ENCODE measurements around the gene ANKLE1. TPM values are rescaled to one million over a fixed set of nuclear protein-coding genes. Genes with fewer than 3 reads are reported as not detected.

ANKLE1 gene
- total RNA-seq, 1 donor from 2014 or later: 0.57 TPM

DNA sequence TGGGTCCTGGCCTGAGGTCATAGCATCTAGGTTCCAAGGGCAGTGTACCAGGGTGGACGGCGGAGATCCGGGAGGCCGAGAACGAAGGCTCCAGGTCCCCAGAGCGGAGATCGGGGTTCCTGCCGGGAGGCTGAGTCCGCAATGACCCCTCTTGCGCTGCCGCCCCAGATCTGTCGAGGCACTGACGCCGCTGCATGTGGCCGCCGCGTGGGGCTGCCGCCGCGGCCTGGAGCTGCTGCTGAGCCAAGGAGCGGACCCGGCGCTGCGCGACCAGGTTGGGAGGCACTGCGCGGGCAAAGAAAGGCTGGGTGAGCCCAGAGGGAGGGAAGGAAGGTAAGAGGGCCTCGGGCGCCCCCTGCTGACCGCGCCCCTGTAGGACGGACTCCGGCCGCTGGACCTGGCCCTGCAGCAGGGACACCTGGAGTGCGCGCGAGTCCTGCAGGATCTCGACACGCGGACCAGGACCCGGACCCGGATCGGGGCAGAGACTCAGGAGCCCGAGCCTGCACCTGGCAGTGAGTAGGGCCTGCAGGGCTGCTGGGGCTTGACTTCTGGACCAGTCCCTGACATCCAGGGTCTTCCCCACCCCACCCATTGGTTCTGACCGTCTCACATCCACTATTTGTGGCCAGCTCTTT, 906 bp downstream of the ANKLE1 start:
- DNase-seq (ENCODE audit: low spot score): peak; percentile 89
- Mint-ChIP-seq H3K4me3 (ENCODE audit: unreplicated experiment) (peak overlapping the region; percentile 62), H3K9me3 (ENCODE audit: low read depth) (no peaks in the 10 kb centered on the region), H3K4me1 (ENCODE audit: low read depth) (peaks cover 9% of the 10 kb centered on the region), H3K27me3 (ENCODE audit: low read depth) (no peaks in the 10 kb centered on the region), H3K36me3 (ENCODE audit: low read depth) (peaks cover 2% of the 10 kb centered on the region), H3K27ac (ENCODE audit: unreplicated experiment) (no peak overlapping the region)
- TF ChIP-seq, protein P1, sequence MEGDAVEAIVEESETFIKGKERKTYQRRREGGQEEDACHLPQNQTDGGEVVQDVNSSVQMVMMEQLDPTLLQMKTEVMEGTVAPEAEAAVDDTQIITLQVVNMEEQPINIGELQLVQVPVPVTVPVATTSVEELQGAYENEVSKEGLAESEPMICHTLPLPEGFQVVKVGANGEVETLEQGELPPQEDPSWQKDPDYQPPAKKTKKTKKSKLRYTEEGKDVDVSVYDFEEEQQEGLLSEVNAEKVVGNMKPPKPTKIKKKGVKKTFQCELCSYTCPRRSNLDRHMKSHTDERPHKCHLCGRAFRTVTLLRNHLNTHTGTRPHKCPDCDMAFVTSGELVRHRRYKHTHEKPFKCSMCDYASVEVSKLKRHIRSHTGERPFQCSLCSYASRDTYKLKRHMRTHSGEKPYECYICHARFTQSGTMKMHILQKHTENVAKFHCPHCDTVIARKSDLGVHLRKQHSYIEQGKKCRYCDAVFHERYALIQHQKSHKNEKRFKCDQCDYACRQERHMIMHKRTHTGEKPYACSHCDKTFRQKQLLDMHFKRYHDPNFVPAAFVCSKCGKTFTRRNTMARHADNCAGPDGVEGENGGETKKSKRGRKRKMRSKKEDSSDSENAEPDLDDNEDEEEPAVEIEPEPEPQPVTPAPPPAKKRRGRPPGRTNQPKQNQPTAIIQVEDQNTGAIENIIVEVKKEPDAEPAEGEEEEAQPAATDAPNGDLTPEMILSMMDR (IDR thresholded peaks at IDR 0.05): peak; percentile 94

DNA sequence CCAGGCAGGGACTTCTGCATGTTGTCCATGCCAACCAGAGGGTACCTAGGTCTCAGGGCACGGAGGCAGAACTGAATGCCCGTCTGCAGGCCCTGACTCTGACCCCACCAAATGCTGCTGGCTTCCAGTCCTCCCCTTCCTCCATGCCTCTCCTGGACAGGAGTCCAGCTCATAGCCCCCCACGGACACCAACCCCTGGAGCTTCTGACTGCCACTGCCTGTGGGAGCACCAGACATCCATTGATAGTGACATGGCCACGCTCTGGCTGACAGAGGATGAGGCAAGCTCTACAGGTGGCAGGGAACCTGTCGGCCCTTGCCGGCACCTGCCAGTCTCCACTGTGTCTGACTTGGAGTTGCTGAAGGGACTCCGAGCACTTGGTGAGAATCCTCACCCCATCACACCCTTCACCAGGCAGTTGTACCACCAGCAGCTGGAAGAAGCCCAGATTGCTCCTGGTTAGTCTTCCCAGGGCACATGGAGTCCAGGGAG, 1.8 kb downstream of the ANKLE1 start:
- no peak overlapping the region for H3K4me3 Mint-ChIP-seq (ENCODE audit: unreplicated experiment)
- H3K9me3 Mint-ChIP-seq (ENCODE audit: low read depth): no peaks in the 10 kb centered on the region
- H3K36me3 Mint-ChIP-seq (ENCODE audit: low read depth): peaks cover 2% of the 10 kb centered on the region
- TF ChIP-seq, protein P1 (IDR thresholded peaks at IDR 0.05): no peak
- H3K27me3 Mint-ChIP-seq (ENCODE audit: low read depth): no peaks in the 10 kb centered on the region
- no peak for DNase-seq (ENCODE audit: low spot score)
- H3K4me1 Mint-ChIP-seq (ENCODE audit: low read depth): peaks cover 9% of the 10 kb centered on the region
- H3K27ac Mint-ChIP-seq (ENCODE audit: unreplicated experiment): no peak overlapping the region

DNA sequence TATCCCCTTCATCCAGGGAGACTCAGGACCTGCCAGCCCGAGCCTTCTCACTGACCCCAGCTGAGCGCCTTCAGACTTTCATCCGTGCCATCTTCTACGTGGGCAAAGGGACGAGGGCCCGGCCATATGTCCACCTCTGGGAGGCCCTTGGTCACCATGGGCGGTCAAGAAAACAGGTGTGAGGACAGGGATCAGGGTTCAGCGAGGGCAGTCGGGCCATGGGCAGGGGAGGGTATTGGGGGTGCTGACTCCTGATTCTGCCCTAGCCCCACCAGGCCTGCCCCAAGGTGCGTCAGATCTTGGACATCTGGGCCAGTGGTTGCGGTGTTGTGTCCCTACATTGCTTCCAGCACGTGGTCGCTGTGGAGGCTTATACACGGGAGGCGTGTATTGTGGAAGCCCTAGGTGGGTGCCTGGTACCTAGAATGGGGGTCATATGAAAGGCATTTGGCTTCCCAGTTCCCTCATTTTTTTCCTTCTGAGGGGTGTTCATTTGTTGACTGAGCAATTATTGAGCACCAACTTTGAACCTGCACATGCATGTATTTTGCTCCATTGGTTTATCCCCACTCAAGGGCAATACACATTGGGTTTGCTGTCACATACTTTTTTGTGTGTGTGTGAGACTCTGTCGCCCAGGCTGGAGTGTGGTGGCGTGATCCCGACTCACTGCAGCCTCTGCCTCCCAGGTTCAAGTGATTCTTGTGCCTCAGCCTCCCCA, 3.9 kb downstream of the ANKLE1 start:
- no peak for DNase-seq (ENCODE audit: low spot score)
- TF ChIP-seq, protein P1 (IDR thresholded peaks at IDR 0.05): no peak
- Mint-ChIP-seq H3K4me1 (ENCODE audit: low read depth) (peaks cover 12% of the 10 kb centered on the region), H3K27me3 (ENCODE audit: low read depth) (no peaks in the 10 kb centered on the region), H3K27ac (ENCODE audit: unreplicated experiment) (no peak overlapping the region), H3K9me3 (ENCODE audit: low read depth) (no peaks in the 10 kb centered on the region), H3K36me3 (ENCODE audit: low read depth) (no peaks in the 10 kb centered on the region), H3K4me3 (ENCODE audit: unreplicated experiment) (no peak overlapping the region)

DNA sequence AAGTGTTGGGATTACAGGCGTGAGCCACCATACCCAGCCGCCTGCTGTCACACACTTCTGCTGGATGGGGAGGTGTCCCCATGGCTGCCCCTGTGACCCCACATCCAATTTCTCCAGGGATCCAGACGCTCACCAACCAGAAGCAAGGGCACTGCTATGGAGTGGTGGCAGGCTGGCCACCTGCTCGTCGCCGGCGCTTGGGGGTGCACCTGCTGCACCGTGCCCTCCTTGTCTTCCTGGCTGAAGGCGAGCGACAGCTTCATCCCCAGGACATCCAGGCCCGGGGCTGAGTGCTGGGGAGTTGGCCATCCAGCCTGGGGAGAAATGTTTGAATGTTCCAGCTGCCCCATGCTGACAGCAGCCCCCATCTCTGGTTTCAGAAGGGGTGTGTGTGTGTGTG, 4.6 kb downstream of the ANKLE1 start:
- Mint-ChIP-seq H3K4me3 (ENCODE audit: unreplicated experiment) (no peak overlapping the region), H3K4me1 (ENCODE audit: low read depth) (peaks cover 10% of the 10 kb centered on the region), H3K9me3 (ENCODE audit: low read depth) (no peaks in the 10 kb centered on the region), H3K27ac (ENCODE audit: unreplicated experiment) (no peak overlapping the region), H3K36me3 (ENCODE audit: low read depth) (no peaks in the 10 kb centered on the region), H3K27me3 (ENCODE audit: low read depth) (no peaks in the 10 kb centered on the region)
- TF ChIP-seq, protein P1 (IDR thresholded peaks at IDR 0.05): no peak
- no peak for DNase-seq (ENCODE audit: low spot score)

DNA sequence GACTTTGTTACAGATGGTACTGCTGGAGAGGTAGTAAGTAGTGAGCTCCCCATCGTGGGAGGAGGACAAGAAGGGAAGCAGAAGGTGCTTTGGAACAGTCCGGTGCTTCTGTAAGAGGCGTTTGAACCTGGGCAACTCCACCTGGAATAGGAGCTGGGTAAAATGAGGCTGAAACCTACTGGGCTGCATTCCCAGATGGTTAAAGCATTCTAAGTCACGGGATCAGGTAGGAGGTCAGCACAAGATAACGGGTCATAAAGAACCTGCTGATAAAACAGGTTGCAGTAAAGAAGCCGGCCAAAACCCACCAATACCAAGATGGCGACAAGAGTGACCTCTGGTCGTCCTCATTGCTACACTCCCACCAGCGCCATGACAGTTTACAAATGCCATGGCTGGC, 5.1 kb downstream of the ANKLE1 start:
- no peak for DNase-seq (ENCODE audit: low spot score)
- Mint-ChIP-seq H3K36me3 (ENCODE audit: low read depth) (no peaks in the 10 kb centered on the region), H3K27me3 (ENCODE audit: low read depth) (no peaks in the 10 kb centered on the region), H3K4me3 (ENCODE audit: unreplicated experiment) (no peak overlapping the region), H3K27ac (ENCODE audit: unreplicated experiment) (no peak overlapping the region), H3K9me3 (ENCODE audit: low read depth) (no peaks in the 10 kb centered on the region), H3K4me1 (ENCODE audit: low read depth) (peaks cover 7% of the 10 kb centered on the region)
- TF ChIP-seq, protein P1 (IDR thresholded peaks at IDR 0.05): no peak

All from chondrocyte (in vitro differentiated cells).